Prostate gland (tissue), 2 donors: ENCODE measurements around the gene CAMKK2. TPM values are rescaled to one million over a fixed set of nuclear protein-coding genes. Genes with fewer than 3 reads are reported as not detected.

Experiments used
- DNase-seq: peaks from one replicate; pipeline ENCODE4 v3.0.0-alpha.2; 2019; ENCODE audit warnings: low spot score
- H3K27ac ChIP-seq, 2 donors: fragments of 200-600 bp; sonication (generic); 2 replicates each; pipeline ENCODE4 v1.5.1; 2017 to 2019
- H3K27me3 ChIP-seq: fragments of 200-600 bp; sonication (generic); replicated peaks from 2 replicates; pipeline ENCODE4 v1.5.1; 2019; ENCODE audit not compliant: insufficient read depth
- H3K36me3 ChIP-seq, 2 donors: fragments of 200-600 bp; sonication (generic); 1 replicate in 1 of 2; 2 replicates in 1 of 2; pipeline versions ENCODE4 v1.5.1 to v1.8.1; 2017 to 2019
- H3K4me1 ChIP-seq: fragments of 200-600 bp; sonication (generic); replicated peaks from 2 replicates; pipeline ENCODE4 v1.5.1; 2019
- H3K4me3 ChIP-seq, 2 donors: fragments of 200-600 bp; sonication (generic); 2 replicates each; pipeline ENCODE4 v1.5.1; 2017 to 2019
- H3K9me3 ChIP-seq: fragments of 200-600 bp; sonication (generic); 2 replicates; pipeline ENCODE4 v1.5.1; 2017
- CTCF ChIP-seq, 4 experiments: fragments of 200-600 bp in 2 of 4; fragments of 450-650 bp in 2 of 4; sonication (generic) in 2 of 4; IDR thresholded peaks; 1 replicate in 3 of 4; 2 replicates in 1 of 4; pipeline ENCODE4 v1.5.1; 2016 to 2019; ENCODE audit warnings: antibody characterized with exemption in 4 of 4, mild to moderate bottlenecking in 2 of 4, moderate library complexity in 2 of 4
- POLR2A ChIP-seq: fragments of 450-650 bp; IDR thresholded peaks from one replicate; pipeline ENCODE4 v1.6.1; 2016; ENCODE audit warnings: antibody characterized with exemption, mild to moderate bottlenecking
- POLR2AphosphoS5 ChIP-seq: sonication (generic); formaldehyde crosslinking; IDR thresholded peaks from one replicate; pipeline ENCODE4 v1.6.1; 2017; ENCODE audit warnings: antibody characterized with exemption
- WGBS: methylation state at CpG from one replicate; pipeline ENCODE4 v1.1.5; 2018; 5-methylcytosine and 5-hydroxymethylcytosine counted together
- intact Hi-C: fragments of 100-400 bp; cut with DNase I; formaldehyde crosslinking; loops from one replicate; pipeline ENCODE4 v1.14.2; 2022
- total RNA-seq, 2 donors: library from RNA; depleted of rRNA; stranded (reverse); fragments of >200 nt; gene quantifications; one replicate each; pipeline ENCODE4 v1.1.0, GENCODE V29; 2016

Gene CAMKK2
- total RNA-seq, 2 donors from 2014 or later = 26.9 to 52.2 TPM

GRCh38 chr12:121241156-121241970 is 55.1 kb downstream of the CAMKK2 start:
- Histone ChIP-seq H3K4me1 (peaks cover 7% of the 10 kb centered on the region), H3K27me3 (no peaks in the 10 kb centered on the region), H3K9me3 (no peaks in the 10 kb centered on the region), H3K36me3 (no peaks in the 10 kb centered on the region), H3K4me3 (no peak overlapping the region), H3K27ac (peak overlapping the region; percentile 51 to 57)
- intact Hi-C loops = no loop called here
- TF ChIP-seq POLR2AphosphoS5 (no peak), POLR2A (no peak), CTCF (IDR thresholded peaks at IDR 0.05) (no peak)
- no peak for DNase-seq
- WGBS = 61% methylated on average over 17 of the region's 17 CpGs

DNA sequence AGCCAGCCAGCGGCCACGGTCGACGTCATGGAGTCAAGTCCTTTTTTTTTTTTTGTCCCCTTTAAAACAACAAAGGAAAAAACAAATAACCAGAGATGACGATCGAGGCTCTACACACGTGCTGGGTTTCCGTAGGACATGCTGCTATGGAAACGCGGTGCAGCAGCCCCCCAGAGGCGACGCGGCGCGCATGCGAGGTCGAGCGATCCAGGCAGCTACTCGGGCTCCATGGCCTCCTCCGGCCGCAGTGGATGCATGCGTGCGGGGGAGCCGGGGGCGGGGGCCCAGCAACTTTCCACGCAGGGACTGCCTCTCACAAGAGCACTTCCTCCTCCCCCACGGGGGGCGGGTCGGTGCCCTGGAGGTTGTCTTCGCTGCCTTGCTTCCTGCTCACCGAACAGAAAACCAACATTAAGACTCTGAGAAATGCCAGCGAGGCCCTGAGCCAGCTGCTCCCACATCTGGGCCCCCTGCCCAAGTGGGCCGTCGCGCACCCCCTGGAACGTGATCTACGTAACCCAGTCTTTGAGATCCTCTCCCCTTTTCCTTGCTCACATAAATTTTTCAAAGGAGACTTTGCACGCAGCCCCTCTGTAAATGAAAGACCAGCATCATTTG is 55.9 kb downstream of the CAMKK2 start:
- DNase-seq = peak; percentile 19
- H3K27me3 ChIP-seq = no peaks in the 10 kb centered on the region
- H3K9me3 ChIP-seq = no peaks in the 10 kb centered on the region
- no peaks in the 10 kb centered on the region for H3K36me3 ChIP-seq
- H3K4me3 ChIP-seq = no peak overlapping the region
- H3K4me1 ChIP-seq = peaks cover 7% of the 10 kb centered on the region
- H3K27ac ChIP-seq = peak overlapping the region; percentile 51 to 57
- TF ChIP-seq POLR2AphosphoS5 = peak; percentile 29
- no peak for TF ChIP-seq CTCF (IDR thresholded peaks at IDR 0.05)
- TF ChIP-seq POLR2A = no peak
- 29% methylated on average over 37 of the region's 38 CpGs for WGBS
- intact Hi-C loops = no loop called here

- Histone ChIP-seq H3K4me3 (no peak overlapping the region), H3K9me3 (no peaks in the 10 kb centered on the region), H3K27ac (peak overlapping the region; percentile 51 to 57), H3K27me3 (no peaks in the 10 kb centered on the region), H3K36me3 (no peaks in the 10 kb centered on the region), H3K4me1 (peaks cover 7% of the 10 kb centered on the region)
- WGBS = 59% methylated on average over 7 of the region's 7 CpGs
- no peak for TF ChIP-seq POLR2A
- no peak for TF ChIP-seq POLR2AphosphoS5
- no peak for TF ChIP-seq CTCF (IDR thresholded peaks at IDR 0.05)
- intact Hi-C loops = no loop called here
- DNase-seq = no peak
Observed at GRCh38 chr12:121240062-121240420, 56.5 kb downstream of the CAMKK2 start.

GRCh38 chr12:121239351-121240061 is 57.0 kb downstream of the CAMKK2 start:
- WGBS = 61% methylated on average over 6 of the region's 6 CpGs
- no peaks in the 10 kb centered on the region for H3K27me3 ChIP-seq
- peaks cover 7% of the 10 kb centered on the region for H3K4me1 ChIP-seq
- no peak overlapping the region for H3K4me3 ChIP-seq
- H3K27ac ChIP-seq = peak overlapping the region; percentile 41 to 51
- intact Hi-C loops = no loop called here
- H3K9me3 ChIP-seq = no peaks in the 10 kb centered on the region
- TF ChIP-seq POLR2A (no peak), CTCF (IDR thresholded peaks at IDR 0.05) (no peak), POLR2AphosphoS5 (no peak)
- DNase-seq = no peak
- H3K36me3 ChIP-seq = no peaks in the 10 kb centered on the region
